Measurements from ENCODE around the gene TMA7B. TPM values are rescaled to one million over a fixed set of nuclear protein-coding genes. Genes with fewer than 3 reads are reported as not detected.

The TMA7B gene
- polyA plus RNA-seq (2013, experiment 1 of 2; ENCODE audit: insufficient read length) = 0.12 TPM
- polyA plus RNA-seq (2013, experiment 2 of 2; ENCODE audit: insufficient read length) = not detected

DNA sequence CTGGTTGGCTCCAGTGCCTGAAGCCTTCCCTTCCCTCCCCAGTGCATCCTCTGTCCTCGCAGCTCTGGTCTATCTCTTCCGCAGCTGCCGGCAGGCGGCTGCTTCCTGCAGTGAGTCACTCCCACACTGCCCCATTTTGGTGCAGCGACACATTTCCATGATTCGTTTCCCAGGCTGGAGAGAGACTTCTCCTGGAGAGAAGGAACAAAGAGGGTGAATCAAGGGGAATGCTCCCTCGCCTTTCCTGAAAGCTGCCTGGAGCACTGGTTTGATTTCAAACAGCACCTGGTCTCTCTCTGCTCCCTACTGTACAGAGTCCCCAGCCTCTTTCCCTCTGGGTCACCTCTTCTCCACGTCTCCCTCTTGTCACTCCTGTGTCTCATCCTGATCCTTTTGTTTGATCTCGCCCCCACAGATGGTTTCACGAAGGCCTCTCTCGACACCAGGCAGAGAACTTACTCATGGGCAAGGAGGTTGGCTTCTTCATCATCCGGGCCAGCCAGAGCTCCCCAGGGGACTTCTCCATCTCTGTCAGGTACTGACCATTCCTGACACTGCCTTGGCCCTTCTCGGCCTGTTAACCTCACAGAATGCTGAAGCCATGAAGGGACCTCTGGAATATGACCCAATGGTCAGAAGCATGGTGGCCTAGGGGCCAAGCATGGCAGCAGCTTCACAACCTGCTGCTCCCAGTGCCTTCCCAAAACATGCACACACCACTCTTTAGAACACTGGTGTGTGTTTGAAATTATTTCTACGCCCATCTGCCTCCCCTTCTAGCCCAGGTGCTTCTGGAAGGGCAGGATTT, at the start of gene TMA7B:
TSS of gene TMA7B (plus strand) at position 758 of the 808 bp plus-strand sequence. CDS start 3,978 bp downstream, outside the sequence.
- peak; percentile 76 for DNase-seq

DNA sequence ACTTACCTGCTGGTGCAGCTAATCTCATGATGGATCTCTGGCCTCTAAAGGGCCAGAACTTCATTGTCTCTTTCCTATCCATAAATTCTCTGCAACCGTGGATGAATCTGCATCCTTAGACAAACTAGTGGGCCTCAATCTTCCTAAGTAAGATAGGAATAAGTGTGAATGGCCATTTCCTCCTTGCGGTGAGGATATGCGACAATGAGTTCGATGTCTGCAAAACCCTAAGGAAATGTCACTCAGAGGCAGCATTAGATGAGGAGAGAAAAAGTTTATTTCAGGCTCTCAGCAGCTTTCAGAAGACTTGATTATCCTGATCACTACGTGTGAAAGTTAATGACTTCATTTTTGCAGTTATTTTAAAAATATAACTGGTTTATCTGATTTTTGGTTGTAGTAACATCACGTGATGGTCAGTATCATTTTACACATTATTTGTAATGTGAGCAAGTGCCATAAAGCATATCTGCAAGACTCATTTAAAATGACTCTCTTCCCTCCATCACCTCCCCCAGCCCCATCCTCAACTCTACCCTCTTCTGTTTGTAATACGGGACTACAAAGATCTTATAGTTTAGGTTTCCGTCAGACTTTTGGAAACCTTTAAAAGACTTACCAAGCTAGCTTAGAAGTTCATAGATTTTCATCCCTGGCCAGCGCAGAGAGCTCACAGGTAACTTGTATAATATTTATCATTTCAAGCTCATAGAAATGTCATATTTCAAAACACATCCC, 49.2 kb upstream of the TMA7B start:
- no peak for DNase-seq

DNA sequence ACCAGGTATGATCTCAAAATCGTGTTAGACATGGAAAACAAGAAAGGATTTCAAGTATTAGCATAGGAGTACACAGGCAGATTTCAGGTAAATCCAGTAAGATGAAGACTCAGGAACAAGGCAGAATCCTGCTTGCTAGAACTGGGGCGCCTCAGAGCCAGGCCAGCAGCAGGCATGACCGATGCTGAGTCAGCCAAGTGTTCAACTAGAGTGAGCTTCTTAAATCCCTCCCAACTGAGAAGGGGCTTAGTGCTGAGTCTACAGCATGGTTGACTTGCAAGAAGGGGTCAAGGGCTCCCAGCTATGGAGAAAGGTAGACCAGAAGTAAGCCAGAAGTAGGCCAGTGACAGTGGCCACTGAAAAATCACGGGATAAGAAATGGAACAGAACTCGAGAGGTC, 46.9 kb upstream of the TMA7B start:
- no peak for DNase-seq

DNA sequence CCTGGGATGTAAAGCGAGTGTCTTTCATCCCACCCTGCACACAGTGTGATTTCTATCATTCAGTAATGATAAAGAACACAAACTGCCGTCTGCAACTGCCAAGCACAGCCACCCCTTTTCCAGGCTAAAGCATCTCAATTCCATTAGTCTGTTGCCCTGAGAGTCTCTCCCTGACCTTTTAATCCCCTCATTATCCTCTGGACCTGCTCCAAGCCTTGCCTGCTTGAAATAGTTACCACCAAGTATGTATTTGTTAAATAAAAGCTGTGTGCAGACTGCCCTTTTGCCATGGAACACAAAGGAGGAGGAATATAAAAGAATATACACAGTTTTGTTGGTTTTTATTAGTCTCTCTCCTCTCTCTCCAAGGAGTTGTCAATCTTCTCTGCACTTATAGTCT, 46.3 kb upstream of the TMA7B start:
- DNase-seq = no peak

DNA sequence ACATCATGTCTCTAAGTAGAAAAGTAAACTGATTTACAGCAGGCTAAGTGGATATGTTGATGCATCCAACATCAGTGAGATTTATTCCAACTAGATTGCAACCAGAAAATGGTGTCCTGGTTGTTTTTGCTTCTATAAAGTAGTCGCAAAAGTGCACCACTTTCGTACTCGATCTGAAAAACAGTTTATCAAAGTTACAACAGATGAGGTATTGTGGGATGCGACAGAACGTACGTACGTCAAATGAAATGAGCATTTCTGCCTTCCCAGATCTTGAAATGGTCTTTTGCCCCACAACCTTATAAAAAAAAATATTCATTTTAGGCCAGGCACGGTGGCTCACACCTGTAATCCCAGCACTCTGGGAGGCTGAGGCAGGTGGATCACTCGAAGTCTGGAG, 45.6 kb upstream of the TMA7B start:
- no peak for DNase-seq

DNA sequence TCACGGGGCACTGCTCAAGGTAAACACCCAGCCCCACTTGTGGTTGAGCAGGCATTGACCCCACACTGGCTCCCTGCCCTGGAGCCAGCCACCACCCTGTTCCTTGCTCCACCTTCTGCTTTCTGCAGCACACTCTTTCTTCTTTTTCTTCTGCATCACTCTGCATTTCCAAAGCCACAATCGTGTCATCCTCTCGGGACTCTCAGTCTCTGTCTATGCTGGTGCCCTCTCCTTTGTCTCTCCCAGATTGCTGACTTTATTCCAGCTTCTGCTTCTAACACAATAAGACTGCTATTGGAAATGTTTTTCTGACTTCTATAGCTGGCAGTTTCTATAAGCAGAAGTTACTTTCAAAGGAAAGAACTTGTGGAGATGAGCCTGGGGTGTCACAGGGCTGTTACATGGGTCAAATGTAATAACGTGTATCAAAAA, 44.9 kb upstream of the TMA7B start:
- no peak for DNase-seq

DNA sequence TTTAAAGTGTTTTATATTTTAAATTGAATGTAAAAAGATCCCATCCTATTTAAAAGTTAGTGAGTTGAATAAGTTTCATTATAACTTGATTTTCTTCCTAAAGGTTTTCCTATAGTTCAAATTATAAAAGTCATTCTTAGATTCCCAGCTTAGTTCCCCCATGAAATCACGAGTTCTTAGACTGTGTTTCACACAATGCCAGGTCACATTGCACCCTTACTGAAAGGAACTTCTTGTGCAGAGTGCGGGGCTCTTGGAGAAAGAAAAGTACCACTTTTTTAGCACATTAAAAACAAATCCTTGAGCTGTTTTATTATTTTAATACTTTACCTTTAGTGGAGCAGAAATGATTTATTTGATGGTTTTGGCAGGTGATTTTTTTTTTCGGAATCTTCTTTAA, 43.7 kb upstream of the TMA7B start:
- DNase-seq = no peak

DNA sequence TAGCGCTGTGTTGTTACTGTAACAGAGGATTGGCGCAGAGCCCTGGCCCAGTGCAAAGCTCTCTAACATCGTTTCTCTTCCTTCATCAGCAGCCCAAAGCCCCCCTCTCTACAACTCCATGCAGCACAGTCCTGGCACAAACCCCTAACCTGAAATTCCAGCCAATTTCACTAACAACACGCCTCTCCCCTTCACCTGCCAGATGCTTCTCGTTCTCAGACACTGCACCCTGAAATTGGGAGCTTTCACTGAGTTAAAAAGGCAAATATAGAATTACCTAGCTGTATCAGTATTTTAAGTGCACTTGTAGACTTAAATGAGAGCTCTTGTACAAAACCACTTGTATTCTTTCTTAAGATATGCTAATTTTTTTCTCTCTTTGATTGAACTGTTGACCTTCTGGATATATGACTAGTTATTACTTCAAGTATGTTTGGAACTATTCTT, 43.0 kb upstream of the TMA7B start:
- no peak for DNase-seq

DNA sequence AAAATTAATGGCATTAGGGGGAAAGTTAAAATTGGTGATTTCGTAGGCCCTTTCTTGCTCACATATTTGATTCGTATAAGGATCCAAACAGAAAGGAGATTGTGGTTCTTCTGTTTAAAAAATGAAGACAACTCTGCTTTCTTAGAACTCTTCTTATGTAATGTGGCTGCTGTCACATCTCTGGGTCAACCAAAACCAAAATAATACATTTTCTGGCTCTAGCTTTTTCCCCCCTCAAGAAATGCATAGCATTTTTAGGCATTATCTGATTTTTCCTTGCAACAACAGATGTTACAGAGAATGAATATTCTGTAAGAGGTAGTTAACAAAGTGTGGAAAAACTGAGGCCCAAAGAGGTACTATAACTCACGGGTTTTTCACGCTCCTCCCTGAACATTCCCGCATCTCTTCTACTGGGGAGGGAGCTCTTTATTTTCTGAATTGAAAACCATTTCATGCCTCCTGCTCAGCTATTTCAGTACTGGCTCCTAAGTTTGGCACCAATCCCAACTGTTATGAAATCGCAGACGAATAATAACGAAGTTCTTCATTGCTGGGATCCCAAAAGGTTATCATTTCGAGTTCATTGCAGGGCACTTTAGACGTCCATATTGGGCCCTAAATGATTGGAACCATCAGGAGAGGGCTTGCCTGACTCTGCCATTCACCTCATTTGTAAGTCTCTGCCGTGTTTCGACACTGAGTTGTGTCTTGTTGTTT, 42.3 kb upstream of the TMA7B start:
- DNase-seq = no peak

DNA sequence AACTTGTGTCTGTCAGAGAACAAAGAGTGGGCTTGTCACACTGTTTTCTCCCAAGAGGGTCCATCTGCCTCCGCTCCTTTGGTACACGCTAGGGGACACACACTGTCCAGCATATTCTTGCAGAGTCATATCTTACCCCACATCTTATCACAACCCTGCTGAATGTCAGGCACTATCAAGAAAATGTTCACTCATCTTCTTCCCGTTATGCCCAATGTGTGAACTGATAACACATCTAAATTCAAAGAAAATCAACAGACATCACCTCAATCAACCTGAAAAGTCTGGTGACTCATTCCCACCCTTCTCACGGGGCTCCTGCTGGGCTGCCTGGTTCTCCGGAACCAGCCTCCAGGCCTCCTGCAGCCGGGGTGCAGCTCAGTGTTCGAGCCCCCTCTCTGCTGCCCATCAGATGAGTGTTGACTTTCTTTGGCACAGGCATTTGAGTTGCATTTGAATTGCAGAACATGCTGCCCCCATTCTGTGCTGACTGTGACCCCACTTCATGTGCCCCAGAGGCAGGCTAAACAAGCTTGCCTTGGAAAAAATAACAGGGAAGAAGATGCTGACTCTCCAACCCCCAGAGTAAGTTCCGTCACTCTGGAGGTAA, 40.0 kb upstream of the TMA7B start:
- no peak for DNase-seq

DNA sequence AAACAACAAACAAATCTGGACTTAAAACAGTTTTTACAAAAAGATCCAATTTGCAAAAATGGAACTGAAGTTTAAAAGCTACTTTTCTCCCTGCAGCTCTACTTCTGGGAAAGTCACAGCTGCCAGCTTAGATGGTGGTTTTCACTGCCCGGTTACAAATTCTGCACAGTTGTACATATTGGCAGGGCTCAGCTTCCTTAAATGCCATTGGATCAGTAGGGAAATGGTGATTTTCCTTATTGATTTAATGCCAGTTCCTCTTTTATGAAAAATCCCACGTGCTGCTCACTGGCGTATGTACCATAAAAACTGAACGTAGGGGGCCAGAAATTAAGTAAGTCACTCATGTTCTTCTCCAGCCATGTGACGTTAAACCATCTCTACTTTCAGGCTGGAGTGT, 36.5 kb upstream of the TMA7B start:
- no peak for DNase-seq

DNA sequence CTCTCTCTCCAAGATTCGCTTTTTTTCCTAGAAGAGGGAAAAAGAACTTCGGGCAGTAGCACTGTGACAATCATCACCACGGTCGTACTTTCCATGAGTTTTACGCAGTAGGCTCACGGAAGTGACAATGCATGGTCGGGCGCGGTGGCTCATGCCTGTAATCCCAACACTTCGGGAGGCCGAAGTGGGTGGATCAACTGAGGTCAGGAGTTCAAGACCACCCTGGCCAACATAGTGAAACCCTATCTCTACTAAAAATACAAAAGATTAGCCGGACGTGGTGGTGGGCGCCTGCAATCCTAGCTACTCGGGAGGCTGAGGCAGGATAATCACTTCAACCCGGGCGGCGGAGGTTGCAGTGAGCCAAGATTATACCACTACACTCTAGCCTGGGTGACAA, 35.9 kb upstream of the TMA7B start:
- DNase-seq = no peak

DNA sequence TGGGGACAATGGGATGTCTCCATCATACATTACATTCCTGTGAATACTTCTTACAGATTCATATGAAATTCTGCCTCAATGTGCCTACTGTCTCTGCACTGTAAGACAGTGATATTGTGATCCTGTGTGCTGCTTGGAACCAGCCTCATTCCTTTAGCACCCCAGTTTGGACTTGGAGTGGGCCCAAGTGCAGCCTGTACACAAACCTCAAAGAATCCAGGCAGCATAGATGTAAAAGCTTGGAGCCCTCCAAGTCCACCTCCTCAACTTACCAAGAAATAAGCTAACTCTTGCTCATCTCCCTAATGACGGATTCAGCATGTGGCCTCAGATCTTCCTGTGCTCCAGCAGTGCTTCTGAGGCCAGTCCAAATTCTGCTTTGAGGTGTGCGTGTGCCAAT, 34.9 kb upstream of the TMA7B start:
- DNase-seq = no peak

DNA sequence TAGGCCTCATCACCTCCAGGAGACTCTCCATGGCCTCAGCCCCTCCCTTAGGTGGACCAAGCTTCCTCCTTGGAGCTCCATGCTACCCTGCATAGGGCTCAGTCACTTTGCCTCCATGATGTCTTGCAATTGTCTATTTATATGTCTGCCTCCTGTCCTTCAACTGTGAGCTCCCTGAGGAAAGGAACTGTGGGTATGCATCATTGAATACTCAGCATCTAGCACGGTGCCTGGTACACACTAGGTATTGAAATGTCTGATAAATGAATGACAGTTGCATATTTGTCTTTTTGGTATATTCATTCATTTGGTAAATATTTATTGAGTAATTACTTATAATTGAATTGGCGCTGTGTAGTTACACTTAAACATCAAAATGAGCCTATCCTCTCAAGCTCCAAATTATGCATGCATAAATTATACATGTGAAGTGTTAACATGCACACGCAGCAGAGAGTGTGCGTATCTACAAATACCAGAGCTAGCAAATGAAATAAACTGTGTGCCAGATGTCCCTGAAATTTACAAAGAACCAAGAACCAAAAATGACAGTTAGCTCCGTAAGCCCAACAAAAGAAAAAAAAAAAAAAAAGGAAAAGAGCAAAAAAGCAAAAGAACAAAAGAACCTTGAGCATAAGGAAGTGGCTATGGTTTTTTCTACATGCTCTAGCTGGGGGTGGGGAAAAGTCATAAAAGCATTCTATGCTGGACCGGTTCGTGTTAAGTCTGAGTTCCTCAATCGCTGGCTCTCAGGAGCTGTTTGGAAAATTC, 34.1 kb upstream of the TMA7B start:
- DNase-seq = no peak

DNA sequence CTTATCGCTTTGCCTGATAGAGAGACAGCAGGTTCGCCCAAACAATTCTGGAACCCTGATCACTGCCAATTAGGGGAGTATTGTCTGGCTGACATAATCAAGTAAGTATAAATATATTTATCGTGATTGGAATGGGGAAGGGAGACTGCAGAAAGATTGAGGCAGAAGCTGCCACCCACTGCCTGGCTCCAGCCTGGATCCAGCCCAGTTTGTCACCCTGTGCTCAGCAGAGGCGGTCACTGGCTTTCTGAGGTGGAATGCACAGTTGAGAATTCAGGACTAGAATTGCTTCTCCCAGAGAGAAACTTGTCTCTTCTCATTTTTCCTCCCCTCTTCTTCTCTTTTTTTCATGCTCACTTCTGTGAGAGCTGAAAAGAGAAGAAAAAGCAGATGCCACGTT, 33.4 kb upstream of the TMA7B start:
- no peak for DNase-seq

DNA sequence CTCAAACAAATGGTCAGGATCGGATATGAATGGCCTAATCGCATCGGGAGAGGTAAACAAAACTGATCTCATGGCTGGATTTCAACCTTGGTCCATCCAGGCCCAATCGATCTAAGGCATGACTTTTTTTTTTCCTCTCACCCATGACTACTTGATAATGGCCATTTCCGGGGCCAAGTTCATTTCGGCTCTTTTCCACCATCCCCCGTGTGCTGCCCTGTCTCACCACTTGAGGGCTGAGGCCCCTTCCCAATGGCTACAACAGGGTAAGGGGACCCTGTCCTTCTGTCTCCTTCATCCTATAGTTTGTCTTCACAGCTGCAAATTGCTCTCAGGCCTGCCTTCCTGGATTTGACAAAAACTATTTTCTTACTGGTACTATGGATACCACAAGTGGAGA, 32.7 kb upstream of the TMA7B start:
- no peak for DNase-seq

DNA sequence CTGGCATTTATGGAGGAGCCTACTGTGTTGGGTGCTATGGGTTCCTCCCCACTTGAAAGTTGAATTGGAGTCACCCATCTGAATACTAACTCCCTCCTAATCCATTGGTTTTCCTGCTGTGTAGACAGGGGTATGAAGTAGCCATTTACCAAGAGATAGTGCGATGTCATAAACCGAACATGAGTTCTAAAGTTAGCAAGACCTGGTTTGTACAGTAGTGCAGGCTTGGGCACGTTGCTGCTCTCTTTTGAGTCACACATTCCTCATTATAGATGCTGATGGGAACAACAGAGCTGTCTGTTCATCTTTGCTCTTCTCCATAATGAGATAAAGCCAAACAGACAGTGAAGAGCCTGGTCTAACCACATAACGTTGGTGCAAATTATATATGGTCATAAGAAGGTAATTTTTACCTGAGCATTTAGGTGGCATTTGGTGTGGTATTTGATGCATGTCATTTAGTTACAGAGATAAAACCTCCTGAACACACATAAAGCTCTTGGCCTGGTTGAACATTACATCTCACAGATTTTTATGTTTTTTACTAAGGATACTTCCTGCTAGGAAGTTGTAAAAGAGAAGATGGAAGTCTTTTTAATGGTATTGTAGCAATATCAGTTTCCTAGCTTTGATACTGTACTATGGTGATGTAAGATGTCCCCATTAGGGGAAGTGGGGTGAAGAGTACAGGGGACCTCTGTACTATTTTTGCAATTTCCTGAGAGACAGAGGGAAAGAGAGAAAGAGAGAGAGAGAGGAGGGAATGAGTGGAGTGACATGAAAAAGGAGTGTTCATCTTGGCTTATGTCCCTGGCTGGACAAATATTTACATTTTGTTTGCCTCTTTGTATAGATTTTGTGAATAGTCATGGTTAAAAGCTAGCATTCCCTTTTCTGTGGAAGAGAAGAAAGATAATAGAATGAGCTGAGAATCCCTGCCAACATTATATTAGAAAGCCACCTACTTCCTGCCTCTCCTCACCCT, 31.4 kb upstream of the TMA7B start:
- no peak for DNase-seq

DNA sequence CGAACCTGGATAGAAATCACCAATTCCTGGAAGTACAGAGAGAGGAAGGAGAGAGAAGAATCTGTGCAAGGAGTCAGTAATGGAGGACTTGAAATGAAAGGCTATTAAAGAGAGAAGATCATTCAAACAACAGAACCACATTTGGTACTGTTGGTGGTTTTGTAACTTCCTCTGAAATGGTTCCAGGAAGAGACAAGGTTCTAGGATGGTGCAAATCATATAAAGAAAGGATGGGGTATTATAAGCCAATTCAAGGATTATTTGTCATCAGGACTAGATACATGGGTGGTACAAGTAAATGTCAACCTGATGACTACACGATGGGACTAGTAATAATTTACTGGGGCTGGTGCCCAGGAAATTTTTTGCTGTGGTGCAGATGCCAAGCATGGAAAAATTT, 28.9 kb upstream of the TMA7B start:
- DNase-seq = no peak

DNA sequence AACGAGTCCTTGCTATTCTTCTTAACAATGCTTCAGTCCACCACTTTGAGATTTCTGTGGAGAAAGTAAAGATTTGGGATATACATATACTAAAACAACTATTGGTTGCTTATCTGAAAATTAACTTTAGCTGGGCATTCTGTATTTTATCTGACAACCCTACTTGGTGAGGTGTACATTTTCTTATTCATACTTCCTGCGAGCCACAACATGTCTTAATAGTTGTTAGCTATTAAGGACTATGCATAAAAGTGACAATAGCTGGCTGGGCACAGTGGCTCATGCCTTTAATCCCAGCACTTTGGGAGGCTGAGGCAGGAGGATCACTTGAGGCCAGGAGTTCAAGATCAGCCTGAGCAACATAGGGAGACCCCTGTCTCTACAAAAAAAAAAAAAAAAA, 28.0 kb upstream of the TMA7B start:
- DNase-seq = no peak

DNA sequence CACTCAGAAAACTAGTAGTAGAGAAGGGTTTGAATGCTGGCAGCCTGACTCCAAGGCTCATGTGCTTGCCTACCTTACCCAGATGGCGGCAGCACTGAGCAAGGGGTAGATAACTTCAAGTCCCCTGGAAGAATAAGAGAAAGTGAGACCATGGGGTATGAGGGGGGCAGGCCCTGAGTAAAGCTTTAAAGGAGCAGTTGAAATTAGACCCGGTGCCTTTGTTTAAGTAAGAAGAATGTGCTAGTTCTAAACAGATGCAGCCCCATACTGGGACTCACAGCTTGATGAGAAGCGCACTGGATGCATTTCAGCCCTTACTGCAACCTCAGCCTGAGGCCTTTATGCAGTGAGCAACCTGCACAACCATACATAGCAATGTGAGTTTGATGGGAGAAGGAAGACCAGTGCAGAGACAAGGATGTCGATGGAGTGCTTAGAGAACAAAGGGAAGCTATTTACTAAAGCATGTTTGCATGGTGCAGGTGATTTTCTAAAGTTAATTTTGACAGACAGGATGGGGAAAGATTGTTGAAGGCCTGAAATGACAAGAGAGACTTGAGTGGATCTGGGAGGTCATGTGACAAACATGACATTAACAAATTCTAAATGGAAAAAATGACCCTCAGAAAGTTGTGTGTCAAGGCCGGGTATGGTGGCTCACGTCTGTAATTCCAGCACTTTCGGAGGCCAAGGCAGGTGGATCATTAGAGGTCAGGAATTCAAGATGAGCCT, 27.1 kb upstream of the TMA7B start:
- peak; percentile 5 for DNase-seq

Data from fibroblast of skin of back (primary cell).